Endodermal cell (in vitro differentiated cells): ENCODE results near the gene EFNB3. TPM values are rescaled to one million over a fixed set of nuclear protein-coding genes. Genes with fewer than 3 reads are reported as not detected.

Experiments
- DNase-seq: peaks from one replicate; pipeline ENCODE4 v3.0.0-alpha.2; 2017
- H3K27ac ChIP-seq: 2 replicates; pipeline ENCODE4 v1.5.1; 2013; ENCODE audit warnings: mild to moderate bottlenecking, low read depth, low read length, moderate library complexity
- H3K27me3 ChIP-seq: 2 replicates; pipeline ENCODE4 v1.6.1; 2013; ENCODE audit warnings: mild to moderate bottlenecking, low read length, moderate library complexity; ENCODE audit not compliant: insufficient read depth, control insufficient read depth, poor library complexity, severe bottlenecking
- H3K36me3 ChIP-seq: 2 replicates; pipeline ENCODE4 v1.7.0; 2013; ENCODE audit warnings: mild to moderate bottlenecking, low read length, moderate library complexity; ENCODE audit not compliant: control insufficient read depth, insufficient read depth
- H3K4me1 ChIP-seq: one replicate; pipeline ENCODE4 v1.7.0; 2013; ENCODE audit warnings: low read length; ENCODE audit not compliant: control insufficient read depth, insufficient read depth
- H3K4me3 ChIP-seq: 2 replicates; pipeline ENCODE4 v1.5.1; 2013; ENCODE audit warnings: mild to moderate bottlenecking, low read length, moderate library complexity
- H3K9ac ChIP-seq: 2 replicates; pipeline ENCODE4 v1.6.1; 2013; ENCODE audit warnings: mild to moderate bottlenecking, low read length, moderate library complexity; ENCODE audit not compliant: poor library complexity, severe bottlenecking; ENCODE audit errors: extremely low read depth
- H3K9me3 ChIP-seq: 2 replicates; pipeline ENCODE4 v1.6.1; 2013; ENCODE audit warnings: mild to moderate bottlenecking, low read length, moderate library complexity; ENCODE audit not compliant: control insufficient read depth
- H3K27ac Mint-ChIP-seq: 2 replicates; pipeline ENCODE4 v1.8.0; 2020; ENCODE audit warnings: mixed read lengths
- H3K27me3 Mint-ChIP-seq: 2 replicates; pipeline ENCODE4 v1.8.0; 2021; ENCODE audit warnings: mild to moderate bottlenecking, mixed read lengths; ENCODE audit not compliant: insufficient read depth
- H3K36me3 Mint-ChIP-seq: 2 replicates; pipeline ENCODE4 v1.8.0; 2020; ENCODE audit warnings: low read depth, mixed read lengths
- H3K4me1 Mint-ChIP-seq: 2 replicates; pipeline ENCODE4 v1.8.0; 2020; ENCODE audit warnings: mixed read lengths
- H3K4me3 Mint-ChIP-seq: 2 replicates; pipeline ENCODE4 v1.8.0; 2020; ENCODE audit warnings: mild to moderate bottlenecking, moderate library complexity, mixed read lengths
- H3K9me3 Mint-ChIP-seq: 2 replicates; pipeline ENCODE4 v1.8.0; 2020; ENCODE audit warnings: mild to moderate bottlenecking, mixed read lengths
- WGBS, 2 experiments: methylation state at CpG; one replicate each; pipeline versions ENCODE4 v1.1.5 to v1.1.7; 2013; ENCODE audit warnings: missing lambda C conversion rate in 2 of 2, mixed read lengths in 1 of 2; ENCODE audit not compliant: insufficient coverage in 1 of 2, insufficient read length in 1 of 2; 5-methylcytosine and 5-hydroxymethylcytosine counted together
- total RNA-seq, 2 donors: library from RNA; stranded (reverse); fragmentation: NEBNext Ultra II Directional in 1 of 2; extraction: Animal tissue kit (Norgen Biotek cat#: 25700) in 1 of 2; gene quantifications; 2 replicates in 1 of 2; 3 replicates in 1 of 2; pipeline ENCODE4 v1.2.1, GENCODE V29; 2021
- TF ChIP-seq, protein P1 (sequence below): fragments of 200-600 bp; sonication (generic); conservative IDR thresholded peaks from 2 replicates; pipeline ENCODE4 v1.5.0; 2021; ENCODE audit warnings: antibody characterized with exemption, mild to moderate bottlenecking

EFNB3 gene
- total RNA-seq, 2 donors from 2014 or later: 12.8 to 15.0 TPM

DNA sequence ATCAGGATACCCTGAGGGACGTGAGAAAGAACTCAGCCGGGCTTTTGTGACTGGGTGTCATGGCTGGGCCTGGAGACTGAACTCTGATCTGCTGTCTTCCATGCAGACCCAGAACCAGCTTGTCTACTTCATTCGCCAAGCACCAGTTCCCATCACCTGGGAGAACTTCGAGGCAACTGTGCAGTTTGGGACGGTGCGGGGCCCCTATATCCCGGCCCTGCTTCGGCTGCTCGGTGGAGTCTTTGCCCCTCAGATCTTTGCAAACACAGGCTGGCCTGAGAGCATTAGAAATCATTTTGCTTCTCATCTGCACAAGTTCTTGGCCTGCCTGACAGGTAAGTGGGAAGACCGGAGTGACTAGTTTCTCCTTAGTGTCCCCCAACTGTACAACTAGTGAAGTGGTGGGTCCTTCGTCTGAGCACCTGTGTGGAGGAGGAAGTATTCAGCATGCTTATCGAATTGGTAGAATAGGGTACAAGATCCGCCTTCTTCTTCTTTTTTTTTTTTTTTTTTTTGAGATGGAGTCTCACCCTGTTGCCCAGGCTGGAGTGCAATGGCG lies 28.1 kb downstream of the EFNB3 start:
- no peak overlapping the region for H3K4me3 ChIP-seq
- no peak overlapping the region for H3K27ac ChIP-seq
- TF ChIP-seq, protein P1, sequence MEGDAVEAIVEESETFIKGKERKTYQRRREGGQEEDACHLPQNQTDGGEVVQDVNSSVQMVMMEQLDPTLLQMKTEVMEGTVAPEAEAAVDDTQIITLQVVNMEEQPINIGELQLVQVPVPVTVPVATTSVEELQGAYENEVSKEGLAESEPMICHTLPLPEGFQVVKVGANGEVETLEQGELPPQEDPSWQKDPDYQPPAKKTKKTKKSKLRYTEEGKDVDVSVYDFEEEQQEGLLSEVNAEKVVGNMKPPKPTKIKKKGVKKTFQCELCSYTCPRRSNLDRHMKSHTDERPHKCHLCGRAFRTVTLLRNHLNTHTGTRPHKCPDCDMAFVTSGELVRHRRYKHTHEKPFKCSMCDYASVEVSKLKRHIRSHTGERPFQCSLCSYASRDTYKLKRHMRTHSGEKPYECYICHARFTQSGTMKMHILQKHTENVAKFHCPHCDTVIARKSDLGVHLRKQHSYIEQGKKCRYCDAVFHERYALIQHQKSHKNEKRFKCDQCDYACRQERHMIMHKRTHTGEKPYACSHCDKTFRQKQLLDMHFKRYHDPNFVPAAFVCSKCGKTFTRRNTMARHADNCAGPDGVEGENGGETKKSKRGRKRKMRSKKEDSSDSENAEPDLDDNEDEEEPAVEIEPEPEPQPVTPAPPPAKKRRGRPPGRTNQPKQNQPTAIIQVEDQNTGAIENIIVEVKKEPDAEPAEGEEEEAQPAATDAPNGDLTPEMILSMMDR: no peak
- H3K9ac ChIP-seq: no peak overlapping the region
- WGBS, 2 experiments: 94 to 97% methylated on average over 10 to 14 of the region's 14 CpGs
- no peaks in the 10 kb centered on the region for H3K36me3 ChIP-seq
- no peak overlapping the region for H3K4me3 Mint-ChIP-seq
- H3K27ac Mint-ChIP-seq: no peak overlapping the region
- no peaks in the 10 kb centered on the region for H3K36me3 Mint-ChIP-seq
- H3K9me3 Mint-ChIP-seq: no peaks in the 10 kb centered on the region
- peaks cover 18% of the 10 kb centered on the region for H3K27me3 ChIP-seq
- peaks cover 39% of the 10 kb centered on the region for H3K27me3 Mint-ChIP-seq
- DNase-seq: no peak
- no peaks in the 10 kb centered on the region for H3K9me3 ChIP-seq
- no peaks in the 10 kb centered on the region for H3K4me1 Mint-ChIP-seq
- no peaks in the 10 kb centered on the region for H3K4me1 ChIP-seq

DNA sequence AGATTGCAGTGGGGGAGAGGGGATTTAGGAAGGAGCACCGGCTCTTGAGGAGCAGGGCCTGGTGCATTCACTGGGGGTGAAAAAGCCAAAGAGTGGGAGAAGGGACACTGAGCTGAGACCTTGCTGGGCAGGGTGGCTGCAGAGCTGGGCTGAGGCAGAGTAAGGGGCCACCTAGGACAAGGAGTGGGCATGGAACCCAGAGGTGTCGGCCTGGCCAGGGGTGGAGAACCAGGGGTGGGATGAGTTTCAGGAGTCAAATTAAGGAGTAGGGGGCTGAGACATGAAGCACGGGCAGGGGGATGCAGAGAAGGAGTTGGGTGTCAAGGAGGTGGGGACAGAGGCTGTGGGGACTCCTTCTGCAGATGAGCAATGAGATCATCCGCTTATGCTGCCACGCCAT lies 32.6 kb downstream of the EFNB3 start:
- Histone ChIP-seq H3K4me3 (no peak overlapping the region), H3K27ac (no peak overlapping the region), H3K36me3 (no peaks in the 10 kb centered on the region), H3K9me3 (no peaks in the 10 kb centered on the region), H3K9ac (no peak overlapping the region), H3K27me3 (peaks cover 26% of the 10 kb centered on the region), H3K4me1 (no peaks in the 10 kb centered on the region)
- Mint-ChIP-seq H3K4me3 (no peak overlapping the region), H3K4me1 (no peaks in the 10 kb centered on the region), H3K9me3 (no peaks in the 10 kb centered on the region), H3K27me3 (peaks cover 64% of the 10 kb centered on the region), H3K27ac (no peak overlapping the region), H3K36me3 (no peaks in the 10 kb centered on the region)
- 92 to 97% methylated on average over 3 to 5 of the region's 5 CpGs for WGBS, 2 experiments
- DNase-seq: no peak
- TF ChIP-seq, protein P1: no peak

DNA sequence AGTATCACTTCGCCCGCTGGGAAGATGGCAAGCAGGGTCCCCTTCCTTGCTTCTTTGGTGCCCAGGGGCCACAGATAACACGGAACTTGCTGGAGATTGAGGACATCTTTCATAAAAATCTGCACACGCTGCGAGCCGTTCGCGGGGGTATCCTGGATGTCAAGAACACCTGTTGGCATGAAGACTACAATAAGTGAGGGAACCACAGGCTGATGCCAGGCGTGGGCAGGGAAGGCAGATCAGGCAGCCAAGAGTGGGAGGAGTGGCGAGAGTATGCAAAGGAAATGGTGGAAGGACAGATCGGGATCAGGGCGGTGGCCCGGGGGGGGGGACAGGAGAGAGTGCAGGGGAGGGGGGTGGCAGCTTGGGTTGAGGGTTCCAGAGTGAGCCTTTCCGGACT lies 34.7 kb downstream of the EFNB3 start:
- Histone ChIP-seq H3K27me3 (peaks cover 19% of the 10 kb centered on the region), H3K4me3 (no peak overlapping the region), H3K27ac (no peak overlapping the region), H3K9me3 (no peaks in the 10 kb centered on the region), H3K9ac (no peak overlapping the region), H3K36me3 (no peaks in the 10 kb centered on the region), H3K4me1 (no peaks in the 10 kb centered on the region)
- Mint-ChIP-seq H3K27ac (no peak overlapping the region), H3K4me3 (no peak overlapping the region), H3K4me1 (no peaks in the 10 kb centered on the region), H3K9me3 (no peaks in the 10 kb centered on the region), H3K36me3 (no peaks in the 10 kb centered on the region), H3K27me3 (peaks cover 49% of the 10 kb centered on the region)
- no peak for DNase-seq
- TF ChIP-seq, protein P1: no peak
- 85 to 93% methylated on average over 10 to 12 of the region's 14 CpGs for WGBS, 2 experiments
